GM19397 (cell line): ENCODE data around the gene COL20A1.

Experiments used
- ATAC-seq: cut with Tn5 transposase; IDR thresholded peaks from one replicate; pipeline ENCODE4 v1.9.1; 2021; ENCODE audit warnings: mild to moderate bottlenecking, moderate library complexity; ENCODE audit not compliant: unreplicated experiment

The COL20A1 gene

GRCh38 chr20:63319164-63320040, 26.4 kb downstream of the COL20A1 start:
- ATAC-seq = no peak

- ATAC-seq = no peak
These were observed 27.1 kb downstream of the COL20A1 start for GRCh38 chr20:63320041-63320511.

- no peak for ATAC-seq
These were observed 27.7 kb downstream of the COL20A1 start for GRCh38 chr20:63320616-63321147.

- no peak for ATAC-seq
These were observed 28.3 kb downstream of the COL20A1 start for GRCh38 chr20:63321148-63321831.

- no peak for ATAC-seq
These were observed 29.4 kb downstream of the COL20A1 start for GRCh38 chr20:63322146-63322932.

GRCh38 chr20:63322933-63323273, 29.9 kb downstream of the COL20A1 start:
- ATAC-seq = no peak

GRCh38 chr20:63323357-63323981, 30.5 kb downstream of the COL20A1 start:
- ATAC-seq = no peak

- no peak for ATAC-seq
These were observed 32.1 kb downstream of the COL20A1 start for GRCh38 chr20:63325021-63325471.

GRCh38 chr20:63325554-63326313, 32.7 kb downstream of the COL20A1 start:
- no peak for ATAC-seq

- no peak for ATAC-seq
These were observed 33.6 kb downstream of the COL20A1 start for GRCh38 chr20:63326314-63327230.

GRCh38 chr20:63327231-63327745, 34.3 kb downstream of the COL20A1 start:
- ATAC-seq = no peak

GRCh38 chr20:63328026-63328700, 35.2 kb downstream of the COL20A1 start:
- ATAC-seq = no peak

- ATAC-seq = no peak
These were observed 35.8 kb downstream of the COL20A1 start for GRCh38 chr20:63328718-63329275.

GRCh38 chr20:63329331-63330083, 36.5 kb downstream of the COL20A1 start:
- no peak for ATAC-seq

GRCh38 chr20:63330084-63330760, 37.2 kb downstream of the COL20A1 start:
- ATAC-seq = no peak

GRCh38 chr20:63330940-63331339, 38.0 kb downstream of the COL20A1 start:
- ATAC-seq = no peak
